Sigmoid colon (tissue), 7 donors: ENCODE data around the gene CNOT6. TPM values are rescaled to one million over a fixed set of nuclear protein-coding genes. Genes with fewer than 3 reads are reported as not detected.
"Not testable (repeated sequence)": the region's sequence is repeated elsewhere in the genome, so short reads cannot be mapped to it uniquely, and the experiment has no call there.

Source experiments
- DNase-seq: peaks from one replicate; pipeline ENCODE4 v3.0.0-alpha.2; 2019
- H3K27ac ChIP-seq, 4 donors: fragments of 200-600 bp; sonication (generic); one replicate each; pipeline ENCODE4 v1.5.1; 2016 to 2019; ENCODE audit warnings: mild to moderate bottlenecking in 1 of 4
- H3K27me3 ChIP-seq, 3 donors: fragments of 200-600 bp; sonication (generic); one replicate each; pipeline ENCODE4 v1.5.1; 2019; ENCODE audit warnings: mild to moderate bottlenecking in 1 of 3
- H3K36me3 ChIP-seq, 4 donors: fragments of 200-600 bp; sonication (generic); one replicate each; pipeline ENCODE4 v1.5.1; 2016 to 2019
- H3K4me1 ChIP-seq, 4 donors: fragments of 200-600 bp; sonication (generic); one replicate each; pipeline ENCODE4 v1.5.1; 2017 to 2019
- H3K4me3 ChIP-seq, 4 donors: fragments of 200-600 bp; sonication (generic); one replicate each; pipeline ENCODE4 v1.5.1; 2017 to 2019; ENCODE audit warnings: mild to moderate bottlenecking in 2 of 4, moderate library complexity in 1 of 4
- H3K9me3 ChIP-seq, 4 donors: fragments of 200-600 bp in 3 of 4; sonication (generic) in 3 of 4; one replicate each; pipeline versions ENCODE4 v1.5.1 to v1.6.1; 2013 to 2019
- EP300 ChIP-seq, 4 donors: sonication (generic); formaldehyde crosslinking; IDR thresholded peaks; one replicate each; pipeline ENCODE4 v1.6.1; 2017; ENCODE audit warnings: antibody characterized with exemption in 4 of 4
- POLR2A ChIP-seq, 2 donors: fragments of 450-650 bp; IDR thresholded peaks; one replicate each; pipeline ENCODE4 v1.6.1; 2016; ENCODE audit warnings: antibody characterized with exemption in 2 of 2, mild to moderate bottlenecking in 2 of 2, moderate library complexity in 2 of 2
- POLR2AphosphoS5 ChIP-seq, 4 donors: sonication (generic); formaldehyde crosslinking; IDR thresholded peaks; one replicate each; pipeline ENCODE4 v1.6.1; 2017; ENCODE audit warnings: antibody characterized with exemption in 4 of 4
- WGBS, 2 donors: extraction: QIAGEN DNeasy Blood & Tissue Kit; methylation state at CpG; one replicate each; pipeline ENCODE4 v1.1.7; 2013; 5-methylcytosine and 5-hydroxymethylcytosine counted together
- intact Hi-C: fragments of 100-400 bp; cut with DNase I; formaldehyde crosslinking; loops from one replicate; pipeline ENCODE4 v1.15.1; 2023
- polyA plus RNA-seq, 3 donors: library from polyadenylated mRNA; stranded (reverse); fragments of 200-250 nt; gene quantifications; one replicate each; pipeline ENCODE4 v1.2.3, GENCODE V29; 2013
- total RNA-seq, 4 donors: library from RNA; depleted of rRNA; stranded (reverse); fragments of >200 nt; gene quantifications; one replicate each; pipeline ENCODE4 v1.1.0, GENCODE V29; 2016
- TF ChIP-seq, protein P1 (sequence below), 4 experiments: fragments of 450-650 bp in 3 of 4; fragments of 200-600 bp in 1 of 4; IDR thresholded peaks; one replicate each; pipeline ENCODE4 v1.5.1; 2016 to 2019; ENCODE audit warnings: antibody characterized with exemption in 4 of 4, mild to moderate bottlenecking in 3 of 4, moderate library complexity in 2 of 4
- donor health status: healthy with polysubstance abuse.
- donor health status: Bipolar disorder and iron deficiency.
- donor health status: healthy.

CNOT6 gene
- total and polyA plus RNA-seq, 7 donors = 7.2 to 21.8 (median 16.0) TPM

DNA sequence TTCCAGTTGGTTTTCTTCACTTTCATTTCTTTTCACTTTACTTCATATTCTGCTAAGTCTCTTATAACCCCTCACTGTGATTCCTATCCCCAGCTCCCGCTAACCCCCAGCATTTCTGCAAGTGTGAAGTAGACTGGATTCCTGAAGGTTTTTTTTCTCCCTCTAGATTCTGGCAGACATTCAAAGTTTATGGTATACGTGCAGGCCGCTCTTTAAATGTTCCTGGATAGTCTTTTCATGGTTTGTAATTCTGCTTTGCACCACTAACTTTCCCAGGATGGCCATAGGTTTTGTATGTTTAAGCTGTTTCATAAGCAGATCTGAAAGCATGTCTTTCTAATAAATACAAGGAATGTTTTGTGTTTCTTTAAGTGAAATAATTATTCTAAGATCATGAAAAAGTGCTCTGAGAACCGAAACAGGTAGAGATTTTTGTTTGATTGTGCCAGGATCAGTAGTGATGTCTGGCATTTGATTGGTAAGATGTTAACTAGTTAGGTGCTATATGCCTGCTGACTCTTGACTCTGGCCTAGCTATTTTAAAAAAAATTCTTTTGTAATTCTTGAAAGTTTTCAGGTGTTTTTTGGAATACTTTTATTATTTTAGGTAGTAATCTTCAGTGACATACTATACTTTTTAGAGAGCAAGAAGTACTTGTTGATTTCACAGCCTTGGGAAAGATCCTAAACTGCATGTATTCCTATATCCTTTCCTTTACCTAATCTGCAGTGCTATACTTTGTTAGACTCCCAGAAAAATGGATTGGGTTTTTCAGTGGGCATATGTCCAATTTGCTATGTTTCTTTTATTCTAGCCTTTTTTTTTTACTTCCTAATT, 29.7 kb downstream of the CNOT6 start:
- 42 to 59% methylated on average over 4 of the region's 4 CpGs for WGBS, 2 donors
- H3K27ac ChIP-seq = no peak overlapping the region
- H3K36me3 ChIP-seq = no peaks in the 10 kb centered on the region
- no peaks in the 10 kb centered on the region for H3K27me3 ChIP-seq
- intact Hi-C loops = no loop called here
- H3K4me1 ChIP-seq = peaks cover 0 to 33% (median 17%) of the 10 kb centered on the region in 4 donors
- no peak for TF ChIP-seq POLR2A (IDR thresholded peaks at IDR 0.05)
- no peak for TF ChIP-seq EP300 (IDR thresholded peaks at IDR 0.05)
- TF ChIP-seq, protein P1, sequence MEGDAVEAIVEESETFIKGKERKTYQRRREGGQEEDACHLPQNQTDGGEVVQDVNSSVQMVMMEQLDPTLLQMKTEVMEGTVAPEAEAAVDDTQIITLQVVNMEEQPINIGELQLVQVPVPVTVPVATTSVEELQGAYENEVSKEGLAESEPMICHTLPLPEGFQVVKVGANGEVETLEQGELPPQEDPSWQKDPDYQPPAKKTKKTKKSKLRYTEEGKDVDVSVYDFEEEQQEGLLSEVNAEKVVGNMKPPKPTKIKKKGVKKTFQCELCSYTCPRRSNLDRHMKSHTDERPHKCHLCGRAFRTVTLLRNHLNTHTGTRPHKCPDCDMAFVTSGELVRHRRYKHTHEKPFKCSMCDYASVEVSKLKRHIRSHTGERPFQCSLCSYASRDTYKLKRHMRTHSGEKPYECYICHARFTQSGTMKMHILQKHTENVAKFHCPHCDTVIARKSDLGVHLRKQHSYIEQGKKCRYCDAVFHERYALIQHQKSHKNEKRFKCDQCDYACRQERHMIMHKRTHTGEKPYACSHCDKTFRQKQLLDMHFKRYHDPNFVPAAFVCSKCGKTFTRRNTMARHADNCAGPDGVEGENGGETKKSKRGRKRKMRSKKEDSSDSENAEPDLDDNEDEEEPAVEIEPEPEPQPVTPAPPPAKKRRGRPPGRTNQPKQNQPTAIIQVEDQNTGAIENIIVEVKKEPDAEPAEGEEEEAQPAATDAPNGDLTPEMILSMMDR (IDR thresholded peaks at IDR 0.05) = no peak
- no peak for TF ChIP-seq POLR2AphosphoS5 (IDR thresholded peaks at IDR 0.05)
- no peak overlapping the region for H3K4me3 ChIP-seq
- H3K9me3 ChIP-seq = no peaks in the 10 kb centered on the region
- DNase-seq = no peak

DNA sequence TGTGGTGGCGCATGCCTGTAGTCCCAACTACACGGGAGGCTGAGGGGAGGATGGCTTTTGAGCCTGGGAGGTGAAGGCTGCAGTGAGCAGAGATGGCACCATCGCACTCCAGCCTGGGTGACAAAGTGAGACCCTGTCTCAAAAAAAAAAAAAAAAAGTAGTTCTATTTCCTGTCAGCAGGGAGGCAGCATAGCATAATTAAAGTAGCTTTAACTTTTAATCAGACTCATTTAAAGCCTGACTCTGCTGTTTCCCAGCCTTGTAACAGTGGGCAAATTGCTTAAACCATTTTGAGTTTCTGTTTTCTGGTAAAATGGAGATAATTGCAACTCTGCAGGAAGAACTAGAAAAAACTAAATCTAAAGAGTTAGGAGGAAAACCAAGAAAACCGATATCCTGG, 31.2 kb downstream of the CNOT6 start:
- no peak overlapping the region for H3K27ac ChIP-seq

DNA sequence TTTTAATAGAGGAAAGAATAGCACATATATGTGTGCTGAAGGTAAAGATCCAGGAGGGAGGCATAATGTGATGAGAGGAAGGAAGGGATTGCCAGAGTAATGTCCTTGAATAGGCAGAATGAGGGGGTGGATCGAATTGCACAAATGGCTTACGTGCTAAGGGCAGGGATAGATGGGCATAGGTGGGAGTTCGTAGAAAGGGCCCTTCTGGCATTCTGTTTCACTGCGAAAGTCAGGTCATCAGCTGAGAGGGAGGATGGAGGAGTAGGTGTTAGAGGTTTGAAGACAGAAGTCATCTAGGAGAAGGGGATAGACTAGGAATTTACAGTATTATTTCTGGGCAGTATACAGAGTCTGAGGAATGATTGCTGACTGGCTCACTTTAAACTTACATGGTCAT, 32.1 kb downstream of the CNOT6 start:
- no peaks in the 10 kb centered on the region for H3K27me3 ChIP-seq
- peaks cover 0 to 10% (median 3%) of the 10 kb centered on the region in 4 donors for H3K36me3 ChIP-seq
- H3K27ac ChIP-seq = no peak overlapping the region
- no peak overlapping the region for H3K4me3 ChIP-seq
- DNase-seq = no peak
- 92 to 93% methylated on average over 4 of the region's 4 CpGs for WGBS, 2 donors
- TF ChIP-seq POLR2AphosphoS5 (IDR thresholded peaks at IDR 0.05) (no peak), POLR2A (IDR thresholded peaks at IDR 0.05) (no peak), EP300 (IDR thresholded peaks at IDR 0.05) (no peak)
- TF ChIP-seq, protein P1 (IDR thresholded peaks at IDR 0.05) = no peak
- H3K9me3 ChIP-seq = no peaks in the 10 kb centered on the region
- H3K4me1 ChIP-seq = peaks cover 0 to 33% (median 17%) of the 10 kb centered on the region in 4 donors
- intact Hi-C loops = no loop called here

More for the DNA sequence above, 31.2 kb downstream of the CNOT6 start:
- peaks cover 0 to 10% (median 3%) of the 10 kb centered on the region in 4 donors for H3K36me3 ChIP-seq
- no peaks in the 10 kb centered on the region for H3K9me3 ChIP-seq
- H3K27me3 ChIP-seq = no peaks in the 10 kb centered on the region
- intact Hi-C loops = no loop called here
- no peak for DNase-seq
- TF ChIP-seq, protein P1 (IDR thresholded peaks at IDR 0.05) = no peak
- TF ChIP-seq POLR2A (IDR thresholded peaks at IDR 0.05) (no peak), EP300 (IDR thresholded peaks at IDR 0.05) (no peak), POLR2AphosphoS5 (IDR thresholded peaks at IDR 0.05) (no peak)
- whole genome bisulfite sequencing, 2 donors = 89 to 95% methylated on average over 4 of the region's 4 CpGs
- H3K4me1 ChIP-seq = peaks cover 0 to 33% (median 17%) of the 10 kb centered on the region in 4 donors
- no peak overlapping the region for H3K4me3 ChIP-seq

DNA sequence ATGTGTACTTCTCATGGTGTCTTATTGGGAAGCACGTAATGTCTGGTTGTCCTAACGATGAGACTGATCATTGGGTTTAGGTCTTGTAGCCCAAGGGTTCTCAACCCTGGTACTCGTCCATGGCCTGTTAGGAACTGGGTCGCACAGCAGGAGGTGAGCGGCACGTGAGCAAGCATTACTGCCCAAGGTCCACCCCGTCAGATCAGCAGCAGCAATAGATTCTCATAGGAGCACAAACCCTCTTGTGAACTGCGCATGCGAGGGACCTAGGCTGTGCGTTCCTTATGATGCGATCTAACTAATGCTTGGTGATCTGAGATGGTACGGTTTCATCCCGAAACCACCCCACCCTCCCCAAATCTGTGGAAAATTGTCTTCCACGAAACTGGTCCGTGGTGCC, 33.5 kb downstream of the CNOT6 start:
- intact Hi-C loops = no loop called here
- Histone ChIP-seq H3K4me3 (no peak overlapping the region), H3K9me3 (no peaks in the 10 kb centered on the region), H3K27ac (no peak overlapping the region), H3K4me1 (peaks cover 0 to 22% (median 8%) of the 10 kb centered on the region in 4 donors), H3K36me3 (peaks cover 0 to 19% (median 3%) of the 10 kb centered on the region in 4 donors), H3K27me3 (no peaks in the 10 kb centered on the region)
- 97 to 98% methylated on average over 15 of the region's 15 CpGs for WGBS, 2 donors
- no peak for DNase-seq
- TF ChIP-seq POLR2AphosphoS5 (IDR thresholded peaks at IDR 0.05) = no peak
- TF ChIP-seq, protein P1 (IDR thresholded peaks at IDR 0.05) = no peak
- no peak for TF ChIP-seq EP300 (IDR thresholded peaks at IDR 0.05)
- TF ChIP-seq POLR2A (IDR thresholded peaks at IDR 0.05) = no peak

DNA sequence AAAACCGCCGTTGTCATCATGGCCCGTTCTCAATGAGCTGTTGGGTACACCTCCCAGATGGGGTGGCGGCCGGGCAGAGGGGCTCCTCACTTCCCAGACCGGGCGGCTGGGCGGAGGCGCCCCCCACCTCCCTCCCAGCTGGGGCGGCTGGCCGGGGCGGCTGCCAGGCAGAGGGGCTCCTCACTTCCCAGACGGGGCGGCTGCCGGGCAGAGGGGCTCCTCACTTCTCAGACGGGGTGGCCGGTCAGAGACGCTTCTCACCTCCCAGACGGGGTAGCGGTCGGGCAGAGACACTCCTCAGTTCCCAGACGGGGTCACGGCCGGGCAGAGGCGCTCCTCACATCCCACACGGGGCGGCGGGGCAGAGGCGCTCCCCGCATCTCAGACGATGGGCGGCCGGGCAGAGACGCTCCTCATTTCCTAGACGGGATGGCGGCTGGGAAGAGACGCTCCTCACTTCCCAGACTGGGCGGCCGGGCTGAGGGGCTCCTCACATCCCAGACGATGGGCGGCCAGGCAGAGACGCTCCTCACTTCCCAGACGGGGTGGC, 36.9 kb downstream of the CNOT6 start:
- WGBS, 2 donors = 92 to 93% methylated on average over 41 to 43 of the region's 43 CpGs
- H3K27me3 ChIP-seq, H3K4me3 ChIP-seq, intact Hi-C loops, H3K4me1 ChIP-seq, H3K27ac ChIP-seq, H3K9me3 ChIP-seq, DNase-seq: not testable (repeated sequence)
- H3K36me3 ChIP-seq = peaks cover 0 to 23% (median 3%) of the 10 kb centered on the region in 4 donors
